ENCODE data around the gene MYO1E.

Gene MYO1E

GRCh38 chr15:59349680-59350420, 22.8 kb downstream of the MYO1E start:
- no peak for TF ChIP-seq ZNF384 (IDR thresholded peaks at IDR 0.05)
- no peak for TF ChIP-seq ARNT (IDR thresholded peaks at IDR 0.05)
- TF ChIP-seq NFRKB (IDR thresholded peaks at IDR 0.05) = no peak
- TF ChIP-seq SP1 (IDR thresholded peaks at IDR 0.05) = no peak
- no peak for TF ChIP-seq FOXA1 (IDR thresholded peaks at IDR 0.05)
- TF ChIP-seq ELF4 (IDR thresholded peaks at IDR 0.05) = no peak
- no peak for TF ChIP-seq TARDBP (IDR thresholded peaks at IDR 0.05)
- TF ChIP-seq LEF1 (IDR thresholded peaks at IDR 0.05; ENCODE audit: borderline replicate concordance) = no peak
- TF ChIP-seq SUZ12 (IDR thresholded peaks at IDR 0.05) = no peak
- TF ChIP-seq PKNOX1 (IDR thresholded peaks at IDR 0.05) = no peak
- TF ChIP-seq BHLHE40 (IDR thresholded peaks at IDR 0.05; ENCODE audit: borderline replicate concordance) = no peak
- no peak for TF ChIP-seq FOXM1 (IDR thresholded peaks at IDR 0.05; ENCODE audit: borderline replicate concordance)
- no peak for TF ChIP-seq CTBP1 (IDR thresholded peaks at IDR 0.05; ENCODE audit: borderline replicate concordance)
- no peak for TF ChIP-seq HDGF (IDR thresholded peaks at IDR 0.05; ENCODE audit: borderline replicate concordance)
- no peak for TF ChIP-seq FOXK2 (IDR thresholded peaks at IDR 0.05)
- TF ChIP-seq L3MBTL2 (conservative IDR thresholded peaks at IDR 0.05) = no peak
- no peak for DNase-seq (ENCODE audit: extremely low spot score)
- POLR2A ChIA-PET = no interaction called here
- CTCF ChIA-PET = no interaction called here

- no peak for DNase-seq (ENCODE audit: extremely low spot score)
- CTCF ChIA-PET = no interaction called here
- TF ChIP-seq SUZ12 (IDR thresholded peaks at IDR 0.05) (no peak), FOXA1 (IDR thresholded peaks at IDR 0.05) (no peak), PKNOX1 (IDR thresholded peaks at IDR 0.05) (no peak), ELF4 (IDR thresholded peaks at IDR 0.05) (no peak), HDGF (IDR thresholded peaks at IDR 0.05; ENCODE audit: borderline replicate concordance) (no peak), FOXM1 (IDR thresholded peaks at IDR 0.05; ENCODE audit: borderline replicate concordance) (no peak), CTBP1 (IDR thresholded peaks at IDR 0.05; ENCODE audit: borderline replicate concordance) (no peak)
- POLR2A ChIA-PET = no interaction called here
Measured at GRCh38 chr15:59347915-59348314, 24.8 kb downstream of the MYO1E start.

GRCh38 chr15:59346951-59347350, 25.7 kb downstream of the MYO1E start:
- ChIA-PET CTCF (no interaction called here), POLR2A (interaction anchor here (1.6 kb wide), 1 partner anchor 26 kb away, joined by 3 read pairs; the partner anchor contains the start of gene MYO1E)
- no peak for TF ChIP-seq FOXA1 (IDR thresholded peaks at IDR 0.05)
- TF ChIP-seq HDGF (IDR thresholded peaks at IDR 0.05; ENCODE audit: borderline replicate concordance) = no peak
- TF ChIP-seq CTBP1 (IDR thresholded peaks at IDR 0.05; ENCODE audit: borderline replicate concordance) = no peak
- TF ChIP-seq PKNOX1 (IDR thresholded peaks at IDR 0.05) = no peak
- no peak for TF ChIP-seq NFRKB (IDR thresholded peaks at IDR 0.05)
- no peak for DNase-seq (ENCODE audit: extremely low spot score)

- ChIA-PET POLR2A (interaction anchor here (1.6 kb wide), 1 partner anchor 27 kb away, joined by 3 read pairs; the partner anchor contains the start of gene MYO1E), CTCF (no interaction called here)
- no peak for DNase-seq (ENCODE audit: extremely low spot score)
- no peak for TF ChIP-seq FOXM1 (IDR thresholded peaks at IDR 0.05; ENCODE audit: borderline replicate concordance)
- no peak for TF ChIP-seq SP1 (IDR thresholded peaks at IDR 0.05)
- TF ChIP-seq BHLHE40 (IDR thresholded peaks at IDR 0.05; ENCODE audit: borderline replicate concordance) = no peak
- TF ChIP-seq FOXK2 (IDR thresholded peaks at IDR 0.05) = no peak
- no peak for TF ChIP-seq FOXA1 (IDR thresholded peaks at IDR 0.05)
- no peak for TF ChIP-seq PKNOX1 (IDR thresholded peaks at IDR 0.05)
- no peak for TF ChIP-seq L3MBTL2 (conservative IDR thresholded peaks at IDR 0.05)
Measured at GRCh38 chr15:59345326-59345725, 27.3 kb downstream of the MYO1E start.

- POLR2A ChIA-PET = no interaction called here
- TF ChIP-seq PKNOX1 (IDR thresholded peaks at IDR 0.05) (no peak), BHLHE40 (IDR thresholded peaks at IDR 0.05; ENCODE audit: borderline replicate concordance) (no peak), CTBP1 (IDR thresholded peaks at IDR 0.05; ENCODE audit: borderline replicate concordance) (no peak), SP1 (IDR thresholded peaks at IDR 0.05) (no peak), SUZ12 (IDR thresholded peaks at IDR 0.05) (no peak), HDGF (IDR thresholded peaks at IDR 0.05; ENCODE audit: borderline replicate concordance) (no peak), FOXA1 (IDR thresholded peaks at IDR 0.05) (no peak), ELF4 (IDR thresholded peaks at IDR 0.05) (no peak), L3MBTL2 (conservative IDR thresholded peaks at IDR 0.05) (no peak), FOXM1 (IDR thresholded peaks at IDR 0.05; ENCODE audit: borderline replicate concordance) (no peak), TARDBP (IDR thresholded peaks at IDR 0.05) (no peak), NFRKB (IDR thresholded peaks at IDR 0.05) (no peak), ZNF384 (IDR thresholded peaks at IDR 0.05) (no peak), ARNT (IDR thresholded peaks at IDR 0.05) (no peak)
- DNase-seq (ENCODE audit: extremely low spot score) = no peak
- CTCF ChIA-PET = no interaction called here
Measured at GRCh38 chr15:59344311-59344710, 28.4 kb downstream of the MYO1E start.

Measured in HEK293T (cell line).